ENCODE measurements around the gene ITPA.

DNA sequence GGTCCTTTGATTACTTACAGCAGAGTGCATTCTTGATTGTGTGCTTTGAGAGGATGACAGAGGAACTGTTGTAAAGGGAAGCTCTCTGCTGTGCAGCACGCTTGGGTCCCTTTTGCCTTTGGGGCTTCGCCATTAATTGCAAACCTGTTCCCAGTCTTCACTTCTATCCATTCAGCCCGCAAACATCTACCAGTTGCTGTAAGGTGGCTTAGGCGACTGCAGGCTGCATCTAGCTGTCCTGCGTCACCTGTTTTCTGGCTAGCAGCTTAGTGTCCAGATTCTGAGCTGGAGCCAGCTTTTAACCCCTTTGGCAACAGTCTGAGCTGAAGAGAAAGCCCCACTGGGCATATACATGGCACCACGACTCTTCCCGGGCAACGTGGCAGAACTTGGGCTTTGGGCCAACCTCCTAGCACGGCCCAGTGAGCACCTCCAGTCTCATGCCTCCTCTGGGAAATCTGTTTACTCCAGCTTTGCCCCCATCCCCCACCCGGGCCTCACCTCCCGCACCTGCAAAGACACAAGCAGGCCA is 47.2 kb upstream of the ITPA start:
- TF ChIP-seq, protein P1, sequence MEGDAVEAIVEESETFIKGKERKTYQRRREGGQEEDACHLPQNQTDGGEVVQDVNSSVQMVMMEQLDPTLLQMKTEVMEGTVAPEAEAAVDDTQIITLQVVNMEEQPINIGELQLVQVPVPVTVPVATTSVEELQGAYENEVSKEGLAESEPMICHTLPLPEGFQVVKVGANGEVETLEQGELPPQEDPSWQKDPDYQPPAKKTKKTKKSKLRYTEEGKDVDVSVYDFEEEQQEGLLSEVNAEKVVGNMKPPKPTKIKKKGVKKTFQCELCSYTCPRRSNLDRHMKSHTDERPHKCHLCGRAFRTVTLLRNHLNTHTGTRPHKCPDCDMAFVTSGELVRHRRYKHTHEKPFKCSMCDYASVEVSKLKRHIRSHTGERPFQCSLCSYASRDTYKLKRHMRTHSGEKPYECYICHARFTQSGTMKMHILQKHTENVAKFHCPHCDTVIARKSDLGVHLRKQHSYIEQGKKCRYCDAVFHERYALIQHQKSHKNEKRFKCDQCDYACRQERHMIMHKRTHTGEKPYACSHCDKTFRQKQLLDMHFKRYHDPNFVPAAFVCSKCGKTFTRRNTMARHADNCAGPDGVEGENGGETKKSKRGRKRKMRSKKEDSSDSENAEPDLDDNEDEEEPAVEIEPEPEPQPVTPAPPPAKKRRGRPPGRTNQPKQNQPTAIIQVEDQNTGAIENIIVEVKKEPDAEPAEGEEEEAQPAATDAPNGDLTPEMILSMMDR (IDR thresholded peaks at IDR 0.05), result no peak
- TF ChIP-seq FOXK1 (CRISPR knock-in tag; IDR thresholded peaks at IDR 0.05) (no peak), RELA (CRISPR knock-in tag; IDR thresholded peaks at IDR 0.05; ENCODE audit: borderline replicate concordance) (no peak), JUN (CRISPR knock-in tag; IDR thresholded peaks at IDR 0.05) (no peak), ZBTB43 (CRISPR knock-in tag; IDR thresholded peaks at IDR 0.05) (no peak), ZNF416 (CRISPR knock-in tag; IDR thresholded peaks at IDR 0.05) (no peak), TCF7 (CRISPR knock-in tag; IDR thresholded peaks at IDR 0.05; ENCODE audit: low read depth) (no peak), ZNF121 (CRISPR knock-in tag; IDR thresholded peaks at IDR 0.05) (no peak), ATF1 (CRISPR knock-in tag; IDR thresholded peaks at IDR 0.05) (no peak), ETV6 (CRISPR knock-in tag; IDR thresholded peaks at IDR 0.05) (no peak), ZNF317 (CRISPR knock-in tag; IDR thresholded peaks at IDR 0.05; ENCODE audit: borderline replicate concordance, low read depth) (no peak), ZBTB21 (CRISPR knock-in tag; IDR thresholded peaks at IDR 0.05; ENCODE audit: borderline replicate concordance) (no peak), ATF3 (CRISPR knock-in tag; conservative IDR thresholded peaks at IDR 0.05) (no peak)
- TF ChIP-seq, protein P2, sequence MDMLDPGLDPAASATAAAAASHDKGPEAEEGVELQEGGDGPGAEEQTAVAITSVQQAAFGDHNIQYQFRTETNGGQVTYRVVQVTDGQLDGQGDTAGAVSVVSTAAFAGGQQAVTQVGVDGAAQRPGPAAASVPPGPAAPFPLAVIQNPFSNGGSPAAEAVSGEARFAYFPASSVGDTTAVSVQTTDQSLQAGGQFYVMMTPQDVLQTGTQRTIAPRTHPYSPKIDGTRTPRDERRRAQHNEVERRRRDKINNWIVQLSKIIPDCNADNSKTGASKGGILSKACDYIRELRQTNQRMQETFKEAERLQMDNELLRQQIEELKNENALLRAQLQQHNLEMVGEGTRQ (CRISPR knock-in tag; IDR thresholded peaks at IDR 0.05), result no peak
